A549 treated with Hydrocortisone at 1 μM for 4 hours (cell line): ENCODE results near the gene PPP1R11. TPM values are rescaled to one million over a fixed set of nuclear protein-coding genes. Genes with fewer than 3 reads are reported as not detected.

Experiments
- total RNA-seq: library from RNA; stranded (reverse); fragments of 200-300 nt; extraction: Qiagen RNA extraction; gene quantifications from 5 replicates; pipeline ENCODE4 v1.2.3, GENCODE V29; 2022

PPP1R11 gene
- total RNA-seq, result 40.1 to 41.4 TPM (median 40.2 TPM) in 5 replicates

GRCh38 chr6:30066577-30067459, at the start of gene PPP1R11:
TSS of gene PPP1R11 (plus strand) at chr6:30067198. CDS start at chr6:30067411, 213 bp downstream.

GRCh38 chr6:30061092-30061857, 5.7 kb upstream of the PPP1R11 start, which contains the start of gene POLR1H:
TSS of gene POLR1H (plus strand) at chr6:30061265. CDS start at chr6:30061525, 260 bp downstream.

GRCh38 chr6:30075094-30075789, 8.2 kb downstream of the PPP1R11 start, which contains the start of gene RNF39:
TSS of gene RNF39 (minus strand) at chr6:30075769. CDS start at chr6:30075585, 184 bp downstream.

GRCh38 chr6:30113003-30113759, 46.2 kb downstream of the PPP1R11 start, which contains the start of gene TRIM31:
TSS of gene TRIM31 (minus strand) at chr6:30113090. CDS start at chr6:30112805, 285 bp downstream.

Other genes with a start within 250 kb of the PPP1R11 start
- gene HLA-G, start 239.4 kb upstream of the PPP1R11 start, total RNA-seq, result not detected in 5 replicates
- gene HLA-A, start 124.7 kb upstream of the PPP1R11 start, total RNA-seq, result 127 to 153 TPM (median 136 TPM) in 5 replicates
- gene POLR1H, start 5.9 kb upstream of the PPP1R11 start, total RNA-seq, result 28.8 to 35.3 TPM (median 34.0 TPM) in 5 replicates
- 0.05 to 0.06 TPM (median 0.05 TPM) in 3 of 5 replicates, not detected in the others for gene RNF39, start 8.6 kb downstream of the PPP1R11 start, total RNA-seq
- gene TRIM31, start 45.9 kb downstream of the PPP1R11 start, total RNA-seq, result 0.56 to 0.85 TPM (median 0.63 TPM) in 5 replicates
- gene TRIM40, start 68.9 kb downstream of the PPP1R11 start, total RNA-seq, result not detected in 5 replicates
- not detected in 5 replicates for gene TRIM10, start 94.0 kb downstream of the PPP1R11 start, total RNA-seq
- gene TRIM15, start 96.3 kb downstream of the PPP1R11 start, total RNA-seq, result not detected in 5 replicates
- gene TRIM26, start 146.2 kb downstream of the PPP1R11 start, total RNA-seq, result 24.5 to 31.0 TPM (median 25.9 TPM) in 5 replicates